Erythroblast (primary cell): Measurements from ENCODE around the gene KCNIP4.

Experiments used
- GATA1 ChIP-seq: IDR thresholded peaks from 2 replicates; pipeline ENCODE4 v1.6.1; 2011; ENCODE audit warnings: low read depth, mild to moderate bottlenecking, control low read depth, low read length, moderate library complexity
- POLR2A ChIP-seq: IDR thresholded peaks from 2 replicates; pipeline ENCODE4 v1.6.1; 2011; ENCODE audit warnings: mild to moderate bottlenecking, low read length

GRCh38 chr4:21367567-21367966, 581.0 kb downstream of the KCNIP4 start:
- TF ChIP-seq POLR2A, result no peak
- no peak for TF ChIP-seq GATA1
